Activated naive CD4-positive, alpha-beta T cell treated with anti-CD3 and anti-CD28 coated beads, Interleukin-2, amount 50 U/mL, for 16 hours (primary cell): Measurements from ENCODE around the gene RGS14.
"Not testable (repeated sequence)": the region's sequence is repeated elsewhere in the genome, so short reads cannot be mapped to it uniquely, and the experiment has no call there.

Experiments
- DNase-seq: peaks from one replicate; pipeline ENCODE4 v3.0.0-alpha.2; 2020

Gene RGS14

GRCh38 chr5:177347699-177348098 is 10.0 kb upstream of the RGS14 start:
- DNase-seq, result no peak

- DNase-seq, result no peak
Measured at GRCh38 chr5:177349362-177349647, 8.4 kb upstream of the RGS14 start.

- DNase-seq, result no peak
Measured at GRCh38 chr5:177349762-177350161, 8.0 kb upstream of the RGS14 start.

DNA sequence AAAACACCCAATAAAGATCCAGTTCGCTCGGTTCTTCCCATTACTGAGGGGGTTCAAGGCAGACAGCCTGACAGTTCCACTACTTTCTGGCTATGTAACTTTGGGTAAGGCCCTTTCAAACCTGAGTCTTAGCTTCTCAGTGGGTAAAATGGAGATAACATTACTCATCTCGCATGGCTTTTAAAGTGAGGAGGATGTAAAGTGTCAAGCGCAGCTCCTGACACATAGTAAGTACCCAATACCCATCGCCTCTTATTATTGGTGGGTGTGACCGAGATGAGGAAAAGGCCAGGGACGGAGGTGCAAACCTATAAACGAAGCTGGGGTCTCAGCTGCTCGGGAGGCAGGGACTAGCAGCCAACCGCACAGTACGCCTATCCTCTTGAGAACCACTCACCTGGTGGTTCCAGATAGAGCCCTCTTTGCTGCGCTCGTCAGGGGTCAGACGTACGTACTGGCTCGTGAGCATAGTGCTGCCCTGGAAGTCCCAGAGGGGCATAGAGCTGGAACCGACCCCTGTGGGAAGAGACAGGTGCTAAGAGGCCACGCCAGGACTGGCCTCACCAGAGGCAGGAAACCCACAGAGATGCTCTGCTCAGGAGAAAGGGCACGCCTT is 6.8 kb upstream of the RGS14 start:
- no peak for DNase-seq

DNA sequence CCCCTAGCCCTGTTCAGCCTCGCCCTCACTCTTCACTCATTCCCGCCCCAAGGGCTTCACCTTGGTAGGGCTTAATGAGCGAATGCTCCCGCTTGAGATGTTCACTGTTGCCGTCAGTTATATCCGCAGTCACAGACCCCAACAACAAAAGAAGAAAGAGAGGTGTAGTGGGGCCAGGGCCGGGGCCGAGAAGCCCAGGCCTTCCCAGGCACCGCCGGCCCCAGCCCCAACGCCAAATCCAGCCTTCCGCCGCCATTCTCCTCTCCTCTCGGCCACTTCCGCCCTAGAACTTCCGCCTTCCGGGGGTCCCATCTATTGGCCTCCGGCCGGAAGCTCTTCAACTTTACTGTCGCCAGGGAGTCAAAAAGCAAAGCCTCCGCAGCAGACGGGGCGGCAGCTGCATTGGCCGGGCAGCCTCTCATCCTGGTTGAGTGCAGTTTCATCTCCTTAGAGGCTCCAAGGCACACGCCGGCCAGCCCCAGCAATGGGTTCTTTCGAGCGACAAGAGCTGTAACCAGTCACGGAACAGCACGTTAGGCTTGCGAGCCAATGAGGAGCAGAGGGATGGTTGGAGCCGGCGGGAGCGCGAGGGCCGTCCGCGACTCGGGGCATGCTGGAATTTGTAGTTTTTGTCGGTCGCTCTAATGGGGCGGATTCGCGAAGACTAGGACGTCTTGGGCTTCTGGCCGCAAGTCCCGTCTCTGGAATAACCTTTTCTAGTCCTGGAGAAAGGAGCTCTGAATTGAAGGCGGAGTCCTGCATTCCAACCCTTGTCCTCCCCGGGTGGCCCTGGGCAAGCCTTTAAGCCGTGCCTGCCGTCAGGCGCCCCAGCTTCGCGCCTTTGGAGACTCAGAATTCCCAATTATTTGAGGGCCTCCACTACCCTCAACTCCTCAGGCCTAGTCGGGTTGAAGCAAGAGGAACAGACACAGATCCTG is 6.1 kb upstream of the RGS14 start, which contains the start of gene LMAN2:
LMAN2 (minus strand) TSS at position 277 of the 938 bp plus-strand sequence; CDS start at position 256, 21 bp downstream.
- peak; percentile 90 for DNase-seq

DNA sequence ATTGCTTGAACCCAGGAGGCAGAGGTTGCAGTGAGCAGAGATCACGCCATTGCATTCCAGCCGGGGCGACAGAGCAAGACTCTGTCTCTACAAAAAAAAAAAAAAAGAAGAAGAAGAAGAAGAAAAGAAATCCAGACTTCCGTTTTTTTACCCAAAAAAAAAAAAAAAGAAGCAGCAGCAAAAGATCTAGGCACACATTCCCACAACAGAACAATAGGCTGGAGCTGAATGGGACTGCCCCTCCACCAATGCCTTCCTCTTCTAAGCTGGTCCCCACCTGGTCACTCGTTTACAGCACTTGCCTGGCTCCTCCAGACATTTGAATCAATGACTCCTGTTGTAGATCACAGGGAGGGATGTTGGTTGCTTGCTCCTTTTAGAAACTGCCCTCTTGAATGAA is 4.6 kb upstream of the RGS14 start:
- no peak for DNase-seq

- no peak for DNase-seq
Measured at GRCh38 chr5:177354256-177354655, 3.5 kb upstream of the RGS14 start.

DNA sequence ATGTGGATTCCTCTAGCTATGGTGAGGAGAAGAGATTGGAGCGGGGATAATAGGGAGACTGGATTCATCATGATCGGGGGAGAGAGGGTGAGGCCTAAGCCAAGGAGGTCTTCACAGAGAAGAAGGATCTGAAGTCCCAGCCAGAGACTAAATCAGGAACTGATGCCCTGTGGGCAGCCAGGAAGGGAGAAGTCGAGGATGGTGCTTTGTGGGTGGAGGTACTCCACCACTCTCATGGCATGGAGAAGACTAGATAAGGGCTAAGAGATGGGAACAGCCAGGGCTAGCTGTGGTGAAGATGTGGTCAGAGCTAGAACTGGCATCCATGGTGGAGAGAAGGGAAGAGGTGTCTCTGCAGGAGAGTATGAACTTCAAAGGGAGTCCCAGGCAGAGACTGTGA is 3.0 kb upstream of the RGS14 start:
- DNase-seq, result no peak

DNA sequence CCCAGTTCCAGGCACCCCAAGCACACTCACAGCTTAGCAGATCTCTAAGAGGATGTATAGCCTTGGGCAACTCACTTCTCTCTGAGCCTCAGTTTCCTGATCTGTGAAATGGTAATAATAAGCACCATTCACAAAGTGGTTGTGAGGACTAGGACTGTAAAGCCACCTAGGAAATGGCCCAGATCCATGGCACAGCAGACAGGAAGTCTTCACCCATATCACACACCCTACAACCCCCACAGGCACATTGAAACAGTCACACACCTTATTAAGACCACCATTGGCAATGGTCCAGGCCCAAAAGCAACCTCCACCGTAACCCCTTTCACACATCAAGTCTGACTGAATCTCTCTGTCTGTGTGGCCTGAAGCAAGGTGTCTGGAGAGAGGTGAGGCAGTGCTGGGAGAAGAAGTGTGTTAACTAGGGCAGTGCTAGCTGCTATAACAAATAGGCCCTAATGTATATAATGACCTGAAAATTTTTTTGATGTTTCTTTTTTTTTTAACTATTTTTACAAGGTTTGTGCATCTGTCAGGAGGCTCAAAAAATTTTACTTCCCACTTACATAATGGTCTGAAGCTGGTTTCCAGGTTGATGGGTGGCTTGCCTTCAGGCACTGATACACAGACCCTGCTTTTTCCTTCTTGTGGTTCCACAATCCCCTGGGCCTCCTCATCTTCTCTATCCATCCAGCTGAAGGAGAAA is 2.4 kb upstream of the RGS14 start:
- no peak for DNase-seq

GRCh38 chr5:177355868-177356168 is 1.9 kb upstream of the RGS14 start:
- DNase-seq, result no peak

- no peak for DNase-seq
Measured at GRCh38 chr5:177356746-177357145, 978 bp upstream of the RGS14 start.

DNA sequence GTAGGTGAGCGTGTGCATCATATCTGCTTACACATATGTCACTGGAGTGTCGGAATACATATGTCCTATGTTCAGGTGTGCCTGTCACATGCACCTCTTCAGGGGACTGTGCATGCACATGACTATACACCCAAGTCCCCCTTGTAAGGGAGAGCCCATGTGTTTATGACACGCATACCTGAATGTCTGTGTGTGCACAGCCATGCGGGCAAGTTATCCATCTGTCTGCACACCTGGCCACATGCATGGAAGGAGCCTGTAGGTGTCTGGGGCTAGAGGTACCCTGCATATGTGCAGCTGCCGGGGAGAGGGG is 622 bp upstream of the RGS14 start:
- no peak for DNase-seq

GRCh38 chr5:177358370-177358819 is 671 bp downstream of the RGS14 start:
- DNase-seq, result no peak

DNA sequence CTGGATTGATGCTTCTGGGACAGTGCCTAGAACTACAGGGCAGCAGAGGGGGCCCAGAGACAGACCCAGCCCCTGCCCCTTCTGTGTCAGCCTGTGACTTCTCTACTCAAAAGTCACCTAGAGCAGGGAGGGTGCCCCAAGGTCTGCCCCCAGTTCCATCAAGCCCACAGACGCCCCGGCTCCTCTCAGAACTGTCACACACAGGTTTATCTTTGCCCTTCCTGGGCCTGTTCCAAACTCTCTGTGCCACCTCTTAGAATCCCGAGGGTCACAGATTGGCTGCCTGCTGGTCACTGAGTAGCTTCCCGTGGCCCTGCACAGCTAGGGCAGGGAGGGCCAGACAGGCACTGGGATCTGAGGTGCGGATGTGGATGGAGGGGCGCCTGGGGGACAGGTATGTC is 1.7 kb downstream of the RGS14 start:
- no peak for DNase-seq

DNA sequence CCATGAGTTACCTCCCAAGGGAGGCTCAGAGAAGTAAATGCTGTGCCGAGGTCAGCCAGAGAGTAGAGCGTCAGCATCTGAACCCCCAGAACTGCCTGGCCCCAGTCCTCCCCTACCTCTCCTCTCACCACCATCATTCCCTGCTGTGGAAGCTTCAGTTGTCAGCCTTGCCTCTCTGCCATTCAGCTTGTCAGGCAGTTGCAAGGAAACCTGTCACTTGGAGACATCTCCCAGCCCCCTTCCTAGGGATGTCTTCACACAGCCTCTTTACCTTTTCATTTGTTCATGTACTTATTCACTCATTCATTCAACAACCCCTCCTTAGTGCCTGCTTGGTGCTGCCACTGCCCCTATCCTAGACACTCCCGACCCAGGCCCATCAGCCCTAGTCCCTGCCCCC is 2.1 kb downstream of the RGS14 start:
- DNase-seq, result no peak

DNA sequence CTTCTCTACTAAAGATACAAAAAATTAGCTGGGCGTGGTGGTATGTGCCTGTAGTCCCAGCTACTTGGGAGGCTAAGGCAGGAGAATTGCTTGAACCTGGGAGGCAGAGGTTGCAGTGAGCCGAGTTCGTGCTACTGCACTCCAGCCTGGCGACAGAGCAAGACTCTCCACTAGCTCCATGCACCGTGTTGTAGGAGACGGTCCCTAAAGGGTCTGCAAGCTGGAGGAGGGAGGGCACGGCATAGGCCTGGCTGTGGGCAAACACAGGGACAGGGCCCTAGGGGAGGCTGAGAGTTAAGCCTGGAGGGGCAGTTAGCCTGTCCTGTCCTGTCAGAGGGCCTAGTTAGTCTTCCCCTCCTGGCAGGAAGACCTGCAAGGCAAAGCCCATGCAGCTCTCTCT is 3.0 kb downstream of the RGS14 start:
- DNase-seq, result not testable (repeated sequence)

DNA sequence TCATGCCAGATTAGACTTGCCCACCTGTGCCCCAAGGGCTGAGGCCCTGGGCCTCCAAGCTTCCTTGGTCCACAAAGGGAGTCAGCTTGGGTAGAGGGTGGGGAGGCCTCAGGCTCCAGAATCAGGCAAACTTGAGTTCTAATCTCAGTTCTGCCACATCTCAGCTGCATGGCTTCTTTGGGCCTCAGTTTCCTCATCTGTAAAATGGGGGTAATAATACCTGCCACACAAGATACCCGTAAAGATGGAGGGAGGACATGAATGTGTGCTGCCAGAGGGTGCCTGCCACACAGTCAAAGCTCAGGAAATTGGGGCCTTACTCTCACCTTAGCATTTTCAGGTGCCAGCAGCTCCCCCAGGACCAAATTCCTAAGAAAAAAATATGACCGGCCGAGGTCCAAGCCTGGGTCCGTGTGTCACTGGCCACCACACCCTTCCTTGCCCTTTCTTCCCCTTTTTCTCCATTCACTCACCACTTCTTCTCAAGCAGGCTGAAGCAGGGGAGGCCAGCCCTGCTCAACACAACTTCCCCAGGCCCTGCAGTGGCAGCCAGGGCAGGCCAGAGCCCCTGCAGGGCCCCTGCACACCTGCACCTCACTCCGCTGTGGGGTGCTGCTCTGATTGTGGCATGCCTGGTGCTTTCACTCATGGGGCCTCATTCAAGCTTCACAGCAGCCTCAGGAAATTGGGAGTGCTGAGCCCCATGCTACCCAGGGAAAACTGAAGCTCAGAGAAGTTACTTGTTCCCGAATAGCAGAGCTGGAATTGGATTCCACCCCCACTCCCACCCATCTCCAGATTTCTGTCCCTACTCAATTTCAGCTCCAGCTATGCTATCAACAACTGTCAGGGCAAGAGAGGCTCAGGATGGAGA is 3.9 kb downstream of the RGS14 start:
- DNase-seq, result no peak

GRCh38 chr5:177362292-177362609 is 4.5 kb downstream of the RGS14 start:
- no peak for DNase-seq

DNA sequence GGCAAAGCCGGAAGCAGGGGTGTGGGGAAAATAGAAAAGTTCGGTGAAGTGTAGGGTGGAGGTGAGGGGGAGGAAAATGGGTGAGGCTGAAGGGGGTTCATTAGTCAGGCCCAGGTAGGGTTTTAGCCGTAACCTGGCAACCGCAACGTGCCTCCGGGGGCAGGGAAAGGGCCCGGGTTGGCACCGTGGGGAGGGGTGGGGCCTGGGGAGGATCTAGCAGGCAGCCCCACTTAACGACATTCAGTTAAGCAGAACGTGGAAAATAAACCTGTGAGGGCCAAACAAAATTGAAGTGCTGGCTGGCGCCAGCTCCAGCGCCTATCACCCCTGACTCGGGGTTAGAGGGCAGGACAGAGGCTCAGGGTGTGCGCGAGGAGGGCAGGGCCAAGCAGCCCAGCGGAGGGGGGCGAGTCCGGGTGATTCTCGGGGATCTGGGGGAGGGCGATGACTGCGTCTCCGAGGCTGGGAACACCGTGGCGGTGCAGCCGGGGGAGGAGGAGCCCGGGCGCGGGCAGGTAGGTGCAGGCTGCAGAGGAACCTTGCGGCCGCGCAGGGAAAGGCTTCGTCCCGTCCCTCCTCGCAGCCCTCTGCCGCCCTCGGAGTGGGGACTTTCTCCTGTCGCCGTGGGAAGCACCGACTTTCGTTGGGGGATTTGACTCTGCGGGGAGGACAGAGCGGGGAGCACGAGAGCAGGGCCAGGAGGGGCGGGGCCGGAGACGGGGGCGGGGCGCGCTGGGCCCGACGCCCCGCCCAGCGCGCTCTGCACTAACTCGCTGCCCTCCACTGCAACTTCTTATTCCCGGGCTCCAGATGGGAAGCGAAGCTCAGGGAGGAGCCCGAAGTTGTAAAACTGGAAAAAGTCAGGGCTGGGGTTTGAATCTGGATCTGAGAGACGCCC is 5.1 kb downstream of the RGS14 start:
- DNase-seq, result peak; percentile 69

DNA sequence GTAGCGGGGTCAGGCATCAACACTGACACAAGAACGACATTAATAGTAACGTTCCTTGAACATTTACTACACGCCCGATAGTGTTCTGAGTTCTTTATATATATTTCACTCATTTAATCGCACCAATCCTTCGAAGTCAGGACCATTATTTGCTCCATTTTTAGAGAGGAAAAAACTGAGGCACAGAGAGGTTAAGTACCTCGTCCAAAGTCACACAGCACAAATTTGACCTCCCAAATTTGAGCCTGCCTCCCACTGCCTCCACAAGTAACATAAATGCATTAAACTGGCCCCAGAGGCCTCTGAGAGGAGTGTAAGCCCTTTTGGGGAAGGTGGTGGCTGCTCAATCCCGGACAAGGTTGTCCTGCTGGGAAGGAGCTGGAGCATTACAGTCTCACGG is 5.8 kb downstream of the RGS14 start:
- DNase-seq, result no peak

DNA sequence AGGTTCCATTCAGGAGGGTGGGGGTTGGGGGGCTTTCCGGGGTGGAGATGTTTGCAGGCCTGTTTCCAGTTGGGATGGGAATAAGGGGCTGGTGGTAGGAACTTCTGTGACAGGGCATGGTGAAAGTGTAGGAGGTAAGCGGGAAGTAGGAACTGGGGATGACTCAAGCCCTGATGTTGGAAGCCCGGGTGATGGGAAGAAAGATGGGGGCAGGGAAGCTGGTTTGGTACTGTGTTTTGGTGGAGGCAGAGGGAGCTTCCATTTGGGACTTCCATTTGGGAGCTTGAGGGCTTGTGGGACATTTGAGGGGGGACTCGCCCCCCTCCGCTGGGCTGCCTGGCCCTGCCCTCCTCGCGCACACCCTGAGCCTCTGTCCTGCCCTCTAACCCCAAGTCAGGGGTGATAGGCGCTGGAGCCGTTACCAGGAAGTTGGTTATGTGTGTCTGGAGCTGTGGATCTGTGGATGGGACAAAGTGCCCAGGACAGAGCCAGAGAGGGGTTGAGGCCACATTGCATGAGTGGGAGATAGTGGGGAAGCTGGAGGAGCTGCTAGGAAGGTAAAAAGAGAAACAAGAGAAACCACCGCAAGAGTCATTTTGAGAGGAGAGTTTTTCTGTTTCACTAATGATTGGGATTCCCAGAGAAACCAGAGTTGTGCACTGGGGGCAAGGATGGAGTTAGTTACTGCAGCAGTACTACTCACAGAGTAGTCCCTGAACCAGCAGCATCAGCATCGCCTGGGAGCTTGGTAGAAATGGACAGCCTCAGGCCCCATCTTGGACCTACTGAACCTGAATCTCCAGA is 6.6 kb downstream of the RGS14 start:
- no peak for DNase-seq
